GM23338 (cell line): ENCODE results near the gene ZNF532. TPM values are rescaled to one million over a fixed set of nuclear protein-coding genes. Genes with fewer than 3 reads are reported as not detected.

Experiments used
- ATAC-seq: fragments of 200-7000 bp; cut with Tn5 transposase; 3 replicates; pipeline ENCODE4 v1.9.1; 2020
- DNase-seq: peaks from one replicate; pipeline ENCODE4 v3.0.0-alpha.2; 2015; ENCODE audit warnings: low spot score
- H2AFZ ChIP-seq: fragments of 200-600 bp; sonication (generic); 2 replicates; pipeline ENCODE4 v1.8.0; 2016; ENCODE audit warnings: antibody characterized with exemption, mild to moderate bottlenecking, moderate library complexity
- H3F3A ChIP-seq: fragments of 200-600 bp; sonication (generic); replicated peaks from 2 replicates; pipeline ENCODE4 v1.8.0; 2017; ENCODE audit warnings: antibody characterized with exemption, mixed run types, low read depth
- H3K27ac ChIP-seq: fragments of 200-600 bp; sonication (generic); 2 replicates; pipeline ENCODE4 v1.6.1; 2016; ENCODE audit warnings: low read depth
- H3K27me3 ChIP-seq: fragments of 200-600 bp; sonication (generic); 2 replicates; pipeline ENCODE4 v1.8.0; 2016; ENCODE audit warnings: mild to moderate bottlenecking, mixed run types, moderate library complexity; ENCODE audit not compliant: insufficient read depth
- H3K36me3 ChIP-seq: fragments of 200-600 bp; sonication (generic); 2 replicates; pipeline ENCODE4 v1.8.0; 2016; ENCODE audit warnings: mild to moderate bottlenecking; ENCODE audit not compliant: insufficient read depth
- H3K4me1 ChIP-seq: fragments of 200-600 bp; sonication (generic); 2 replicates; pipeline ENCODE4 v1.8.0; 2016; ENCODE audit warnings: mild to moderate bottlenecking, moderate library complexity; ENCODE audit not compliant: insufficient read depth
- H3K4me2 ChIP-seq: fragments of 200-600 bp; sonication (generic); 2 replicates; pipeline ENCODE4 v1.7.1; 2017; ENCODE audit warnings: mixed run types
- H3K4me3 ChIP-seq: fragments of 200-600 bp; sonication (generic); 2 replicates; pipeline ENCODE4 v1.6.1; 2016; ENCODE audit warnings: mixed run types
- H3K79me2 ChIP-seq: fragments of 200-600 bp; sonication (generic); replicated peaks from 2 replicates; pipeline ENCODE4 v1.8.0; 2017; ENCODE audit warnings: mild to moderate bottlenecking; ENCODE audit not compliant: insufficient read depth
- H3K9me2 ChIP-seq: fragments of 200-600 bp; sonication (generic); 2 replicates; pipeline ENCODE4 v1.8.0; 2017; ENCODE audit not compliant: insufficient read depth
- H4K20me1 ChIP-seq: fragments of 200-600 bp; sonication (generic); replicated peaks from 2 replicates; pipeline ENCODE4 v1.8.0; 2017; ENCODE audit warnings: mild to moderate bottlenecking; ENCODE audit not compliant: insufficient read depth
- H3K27ac Mint-ChIP-seq: 2 replicates; pipeline ENCODE4 v1.8.0; 2020; ENCODE audit warnings: inconsistent platforms, mild to moderate bottlenecking, moderate library complexity, mixed read lengths
- H3K27me3 Mint-ChIP-seq: 3 replicates; pipeline ENCODE4 v1.8.0; 2022; ENCODE audit warnings: low read depth, mild to moderate bottlenecking, moderate library complexity, mixed read lengths, inconsistent platforms; ENCODE audit not compliant: insufficient read depth, poor library complexity
- H3K36me3 Mint-ChIP-seq: 3 replicates; pipeline ENCODE4 v1.8.0; 2021; ENCODE audit warnings: low read depth, mild to moderate bottlenecking, inconsistent platforms, moderate library complexity, mixed read lengths
- H3K4me1 Mint-ChIP-seq: 3 replicates; pipeline ENCODE4 v1.8.0; 2020; ENCODE audit warnings: mild to moderate bottlenecking, inconsistent platforms, mixed read lengths
- H3K4me3 Mint-ChIP-seq: 3 replicates; pipeline ENCODE4 v1.8.0; 2021; ENCODE audit warnings: moderate library complexity, mild to moderate bottlenecking, inconsistent platforms, mixed read lengths
- H3K9me3 Mint-ChIP-seq: 3 replicates; pipeline ENCODE4 v1.8.0; 2020; ENCODE audit warnings: moderate library complexity, mild to moderate bottlenecking, inconsistent platforms, mixed read lengths
- CREB1 ChIP-seq: fragments of 250-450 bp; sonication (Bioruptor Pico); IDR thresholded peaks from 2 replicates; pipeline ENCODE4 v1.5.0; 2020; ENCODE audit warnings: low read depth, mild to moderate bottlenecking, moderate library complexity
- CTCF ChIP-seq, 2 experiments: fragments of 200-600 bp in 1 of 2; sonication (generic) in 1 of 2; conservative IDR thresholded peaks; 2 replicates each; pipeline versions ENCODE4 v1.5.1 to v1.6.1; 2016 to 2017; ENCODE audit warnings: antibody characterized with exemption in 2 of 2, low read depth in 2 of 2, mild to moderate bottlenecking in 2 of 2, moderate library complexity in 1 of 2
- ETS1 ChIP-seq: IDR thresholded peaks from 2 replicates; pipeline ENCODE4 v1.6.1; 2016; ENCODE audit warnings: antibody characterized with exemption
- EZH2 ChIP-seq: fragments of 200-600 bp; sonication (generic); IDR thresholded peaks from one replicate; pipeline ENCODE4 v1.8.0; 2017; ENCODE audit warnings: antibody characterized with exemption, mild to moderate bottlenecking, low read depth; ENCODE audit not compliant: unreplicated experiment
- EZH2phosphoT487 ChIP-seq: fragments of 200-600 bp; sonication (generic); IDR thresholded peaks from one replicate; pipeline ENCODE4 v1.8.1; 2018; ENCODE audit warnings: antibody characterized with exemption; ENCODE audit not compliant: unreplicated experiment
- JUNB ChIP-seq: IDR thresholded peaks from one replicate; pipeline ENCODE4 v1.6.1; 2016; ENCODE audit warnings: antibody characterized with exemption; ENCODE audit not compliant: unreplicated experiment
- NANOG ChIP-seq: IDR thresholded peaks from 2 replicates; pipeline ENCODE4 v1.6.1; 2016; ENCODE audit warnings: antibody characterized with exemption, borderline replicate concordance
- POLR2AphosphoS5 ChIP-seq: IDR thresholded peaks from 2 replicates; pipeline ENCODE4 v1.6.1; 2016; ENCODE audit warnings: antibody characterized with exemption, low read depth
- REST ChIP-seq: IDR thresholded peaks from one replicate; pipeline ENCODE4 v1.6.1; 2018; ENCODE audit warnings: antibody characterized with exemption; ENCODE audit not compliant: unreplicated experiment
- STAT1 ChIP-seq: IDR thresholded peaks from one replicate; pipeline ENCODE4 v1.6.1; 2016; ENCODE audit warnings: antibody characterized with exemption; ENCODE audit not compliant: unreplicated experiment
- ZNF114 ChIP-seq: fragments of 250-450 bp; sonication (Bioruptor Pico); IDR thresholded peaks from 2 replicates; pipeline ENCODE4 v1.5.0; 2020; ENCODE audit warnings: mild to moderate bottlenecking, moderate library complexity
- ZNF331 ChIP-seq: fragments of 250-450 bp; sonication (Bioruptor Pico); IDR thresholded peaks from 2 replicates; pipeline ENCODE4 v1.5.0; 2020; ENCODE audit warnings: low read depth, mild to moderate bottlenecking, moderate library complexity
- ZNF462 ChIP-seq: fragments of 250-450 bp; sonication (Bioruptor Pico); IDR thresholded peaks from 2 replicates; pipeline ENCODE4 v1.5.0; 2020; ENCODE audit warnings: mild to moderate bottlenecking, moderate library complexity
- polyA plus RNA-seq: library from polyadenylated mRNA; unstranded; fragments of >200 nt; fragmentation: Nextera tagmentation; extraction: Ambion mirVana; gene quantifications from 2 replicates; pipeline ENCODE4 v1.2.1, GENCODE V29; 2016
- total RNA-seq: library from RNA; depleted of rRNA; stranded (reverse); fragments of >200 nt; shearing (Covaris generic); gene quantifications from 2 replicates; pipeline ENCODE4 v1.2.3, GENCODE V29; 2014

Gene ZNF532
- total and polyA plus RNA-seq, 2 experiments from 2014 or later: 51.5 to 225 TPM

- peaks cover 93% of the 10 kb centered on the region for H3K79me2 ChIP-seq
- peaks cover 58% of the 10 kb centered on the region for H3K4me1 ChIP-seq
- TF ChIP-seq CREB1 (CRISPR knock-in tag) (no peak), NANOG (no peak), POLR2AphosphoS5 (no peak), EZH2 (no peak), STAT1 (no peak), JUNB (no peak), REST (no peak), CTCF (conservative IDR thresholded peaks at IDR 0.05; ENCODE audit: low read depth in 2 of 2) (no peak), ZNF462 (no peak), ETS1 (no peak), ZNF331 (CRISPR knock-in tag) (no peak), ZNF114 (CRISPR knock-in tag) (no peak), EZH2phosphoT487 (no peak)
- DNase-seq: no peak
- no peak overlapping the region for H3K4me3 ChIP-seq
- H3K27me3 ChIP-seq: no peaks in the 10 kb centered on the region
- peak overlapping the region; percentile 72 for H3K4me3 Mint-ChIP-seq
- H3K4me2 ChIP-seq: no peak overlapping the region
- peaks cover 10% of the 10 kb centered on the region; the same call in 1 of the 2 replicates for H4K20me1 ChIP-seq
- ATAC-seq: no peak
- peak overlapping the region; percentile 84 for H3K27ac ChIP-seq
- H3K9me2 ChIP-seq: no peaks in the 10 kb centered on the region
- peaks cover 9% of the 10 kb centered on the region for H3K9me3 Mint-ChIP-seq
- peaks cover 93% of the 10 kb centered on the region for H3K36me3 Mint-ChIP-seq
- H3K27me3 Mint-ChIP-seq: peaks cover 8% of the 10 kb centered on the region
- no peak overlapping the region for H2AFZ ChIP-seq
- peaks cover 19% of the 10 kb centered on the region; the same call in 1 of the 2 replicates for H3F3A ChIP-seq
- peaks cover 45% of the 10 kb centered on the region for H3K36me3 ChIP-seq
- peaks cover 78% of the 10 kb centered on the region for H3K4me1 Mint-ChIP-seq
- H3K27ac Mint-ChIP-seq: no peak overlapping the region; the same call in 1 of the 2 replicates
Observed at GRCh38 chr18:58868440-58868839, 3.8 kb downstream of the ZNF532 start.
